Stimulated activated CD8-positive, alpha-beta memory T cell treated with anti-CD3 and anti-CD28 coated beads, Interleukin-4, amount 100 ng/mL, for 24 hours (primary cell): ENCODE data around the gene IFIT1.
"Not testable (repeated sequence)": the region's sequence is repeated elsewhere in the genome, so short reads cannot be mapped to it uniquely, and the experiment has no call there.

Experiments used
- DNase-seq: peaks from one replicate; pipeline ENCODE4 v3.0.0-alpha.2; 2020; ENCODE audit warnings: low read depth

The IFIT1 gene

GRCh38 chr10:89364531-89364930 lies 27.9 kb upstream of the IFIT1 start:
- DNase-seq: no peak

GRCh38 chr10:89367529-89367928 lies 24.9 kb upstream of the IFIT1 start:
- DNase-seq: no peak

DNA sequence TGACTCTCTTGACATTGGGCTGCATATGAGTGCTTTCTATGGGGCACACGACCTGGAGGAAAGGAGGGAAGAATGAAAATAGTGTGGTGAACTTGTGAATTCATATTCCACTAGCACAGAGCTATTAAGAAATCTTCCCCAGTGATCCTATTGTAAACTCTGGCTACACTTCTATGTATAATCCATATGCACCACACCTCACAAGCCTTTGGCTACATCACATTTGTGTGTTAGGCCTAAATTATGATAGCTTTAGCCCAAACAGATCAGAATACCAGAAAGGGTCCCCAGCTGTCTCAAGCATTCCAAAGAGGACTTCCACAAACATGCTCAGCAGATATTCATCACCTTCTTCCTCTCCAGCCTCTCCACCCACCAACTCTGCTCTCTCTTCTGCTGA lies 24.3 kb upstream of the IFIT1 start:
- no peak for DNase-seq

DNA sequence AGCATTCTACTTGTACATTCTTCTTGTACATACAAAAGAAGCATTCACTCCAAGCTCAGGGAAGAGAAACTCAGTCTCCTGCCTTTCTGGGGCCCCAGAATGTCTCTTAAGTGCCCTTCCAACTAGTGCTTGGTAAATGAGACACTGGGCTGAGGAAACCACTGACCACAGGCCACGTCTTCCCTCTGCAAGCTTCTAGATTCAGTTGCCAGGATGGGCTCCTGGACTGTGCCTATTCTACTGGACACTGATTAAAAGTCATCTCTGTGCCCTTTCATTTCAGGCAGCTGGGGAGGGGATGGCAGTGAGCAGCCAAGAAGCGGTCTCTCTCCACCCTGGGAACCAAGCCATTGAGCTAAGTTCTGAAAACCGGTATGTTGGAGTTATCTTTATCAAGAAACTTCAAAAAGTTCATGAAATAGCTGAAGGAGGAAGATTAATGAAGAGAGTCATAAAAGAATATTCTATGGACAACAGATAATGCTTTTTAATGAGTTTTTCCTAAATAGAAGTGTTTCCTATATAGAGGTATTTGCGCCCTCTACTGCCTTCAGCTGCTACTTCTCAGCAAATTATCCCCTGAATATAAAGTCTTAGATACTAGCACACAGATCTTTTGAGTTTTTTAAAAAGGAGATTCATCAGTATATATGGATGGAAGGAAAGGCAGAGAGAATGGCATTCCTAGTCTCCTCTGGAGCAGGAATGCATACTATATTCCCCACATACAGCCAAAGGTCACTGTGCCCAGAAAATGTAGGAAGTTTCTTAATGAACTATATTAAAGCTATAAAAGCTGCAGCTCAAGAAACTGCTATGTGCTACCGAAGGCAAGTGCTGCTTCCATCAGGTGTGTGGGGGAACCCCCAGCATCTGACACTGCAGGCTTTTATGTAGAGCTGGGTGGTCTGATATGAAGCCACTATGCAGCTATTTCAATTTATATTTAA lies 23.0 kb upstream of the IFIT1 start:
- no peak for DNase-seq

DNA sequence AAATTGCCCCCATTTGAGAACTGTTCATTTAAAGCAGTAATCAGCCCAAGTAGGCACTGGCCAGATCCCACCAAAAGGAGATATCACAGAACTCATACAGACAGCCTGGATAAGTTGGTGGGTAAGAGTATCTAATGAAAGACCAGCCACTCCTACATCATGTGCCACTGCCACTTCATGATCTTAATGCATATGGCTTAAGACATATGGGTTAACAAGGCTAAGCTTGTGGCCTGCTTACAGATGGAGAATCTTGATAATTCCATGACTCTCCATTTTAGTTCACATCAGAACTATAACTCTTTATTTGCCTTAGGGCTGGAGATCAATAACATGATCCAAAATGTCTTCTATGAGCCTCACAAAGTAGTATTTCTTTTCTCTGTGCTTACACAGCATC lies 21.3 kb upstream of the IFIT1 start:
- no peak for DNase-seq

DNA sequence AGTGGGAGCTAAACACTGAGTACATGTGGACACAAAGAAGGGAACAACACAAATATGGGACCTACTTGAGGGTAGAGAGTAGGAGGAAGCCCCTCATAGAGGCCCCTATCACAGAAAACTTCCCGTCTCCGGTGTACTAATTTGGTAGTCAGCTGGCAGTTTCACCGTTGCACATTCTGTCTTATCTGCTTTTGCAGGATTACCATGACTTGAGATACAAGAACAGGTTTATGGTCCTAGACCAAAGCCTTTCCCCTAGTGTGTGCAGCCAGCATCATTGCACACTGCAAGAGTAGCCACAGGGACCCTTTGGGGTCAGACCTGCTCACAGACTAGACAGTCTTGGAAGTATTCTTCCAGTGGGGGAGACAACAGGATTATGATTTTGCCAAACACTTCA lies 20.4 kb upstream of the IFIT1 start:
- DNase-seq: no peak

GRCh38 chr10:89373916-89374711 lies 18.3 kb upstream of the IFIT1 start:
- DNase-seq: no peak

GRCh38 chr10:89374713-89375141 lies 17.7 kb upstream of the IFIT1 start:
- no peak for DNase-seq

DNA sequence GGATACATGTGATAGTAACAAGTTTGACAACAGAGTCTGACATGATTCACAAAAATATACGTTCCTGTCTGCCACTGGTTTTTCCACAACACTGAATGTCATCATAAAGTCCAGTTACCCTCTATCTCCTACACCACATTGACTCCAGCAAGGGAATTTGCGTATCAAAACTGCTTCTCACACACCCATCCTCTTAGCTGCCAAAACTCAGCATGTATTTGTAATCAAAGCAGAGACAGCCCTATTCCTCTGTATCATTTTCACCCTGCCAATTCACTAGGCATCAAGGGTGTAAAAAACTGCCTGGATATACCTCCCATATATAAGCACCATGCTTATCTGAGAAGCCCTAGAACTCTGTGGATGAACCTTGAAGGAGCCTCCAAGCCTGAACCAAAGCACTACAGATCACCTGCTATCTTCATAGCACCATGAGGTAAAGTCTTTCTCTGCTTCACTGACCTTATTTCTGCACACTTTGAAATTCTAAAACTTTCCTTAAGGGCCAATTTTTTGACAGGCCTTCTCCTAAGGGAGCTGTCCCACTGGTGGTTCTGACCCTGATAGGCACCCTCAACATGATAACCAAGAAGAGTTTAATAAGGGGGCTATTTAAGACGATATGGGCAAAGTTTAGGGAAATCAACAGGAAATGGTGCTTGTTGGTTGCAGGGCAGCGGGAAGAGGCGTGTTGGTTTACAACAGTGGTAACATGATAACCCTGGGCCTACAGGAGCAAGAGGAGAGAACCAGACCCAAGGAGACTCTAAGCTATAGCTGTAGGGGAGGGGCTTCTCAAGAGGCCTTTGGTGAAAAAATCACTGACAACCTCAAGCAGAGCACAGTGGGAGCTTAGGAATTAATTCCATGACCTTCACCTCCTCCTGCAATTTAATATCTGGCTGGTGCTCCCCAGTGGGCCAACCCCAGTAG lies 14.5 kb upstream of the IFIT1 start, which contains the start of gene IFIT1B:
Gene IFIT1B (plus strand): TSS at position 352 of the 933 bp plus-strand sequence. CDS start 80 bp downstream, at position 432.
- DNase-seq: no peak

DNA sequence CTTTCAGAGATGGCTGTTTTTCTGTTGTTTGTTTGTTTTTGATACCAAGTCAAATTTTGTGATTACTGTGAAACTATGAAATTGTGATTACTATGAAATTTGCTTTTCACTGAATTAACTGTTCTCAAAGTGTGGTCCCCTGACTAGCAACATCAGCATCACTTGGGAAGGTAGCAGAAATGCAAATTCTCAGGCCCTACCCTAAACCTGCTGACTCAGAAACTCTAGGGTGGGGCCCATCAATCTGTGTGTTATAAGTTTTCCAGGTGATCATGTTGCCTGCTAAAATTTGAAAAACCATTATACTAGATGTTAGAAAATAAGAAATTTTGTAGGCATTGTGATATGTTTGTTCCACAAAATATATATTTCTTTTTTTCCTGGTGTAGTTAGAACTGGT lies 13.3 kb upstream of the IFIT1 start:
- DNase-seq: no peak

DNA sequence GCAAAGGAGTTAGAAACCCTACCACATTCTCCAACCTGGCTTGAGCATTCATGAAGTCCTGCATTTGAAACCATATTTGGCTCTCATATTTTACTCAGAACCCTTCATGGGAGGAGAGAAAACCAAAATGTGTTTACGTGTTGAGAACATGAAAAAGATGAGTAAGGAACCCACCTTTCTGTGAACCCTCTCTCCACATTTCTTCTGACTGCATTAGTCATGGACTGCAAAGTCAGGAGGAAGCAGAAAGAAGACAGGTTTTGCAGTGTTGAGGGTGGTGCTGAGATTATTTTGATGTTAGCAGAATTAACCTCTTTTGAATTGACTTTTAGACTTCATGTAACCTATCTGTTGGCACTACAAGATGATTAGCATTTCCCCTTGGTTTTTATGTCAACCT lies 9.7 kb upstream of the IFIT1 start:
- DNase-seq: no peak

DNA sequence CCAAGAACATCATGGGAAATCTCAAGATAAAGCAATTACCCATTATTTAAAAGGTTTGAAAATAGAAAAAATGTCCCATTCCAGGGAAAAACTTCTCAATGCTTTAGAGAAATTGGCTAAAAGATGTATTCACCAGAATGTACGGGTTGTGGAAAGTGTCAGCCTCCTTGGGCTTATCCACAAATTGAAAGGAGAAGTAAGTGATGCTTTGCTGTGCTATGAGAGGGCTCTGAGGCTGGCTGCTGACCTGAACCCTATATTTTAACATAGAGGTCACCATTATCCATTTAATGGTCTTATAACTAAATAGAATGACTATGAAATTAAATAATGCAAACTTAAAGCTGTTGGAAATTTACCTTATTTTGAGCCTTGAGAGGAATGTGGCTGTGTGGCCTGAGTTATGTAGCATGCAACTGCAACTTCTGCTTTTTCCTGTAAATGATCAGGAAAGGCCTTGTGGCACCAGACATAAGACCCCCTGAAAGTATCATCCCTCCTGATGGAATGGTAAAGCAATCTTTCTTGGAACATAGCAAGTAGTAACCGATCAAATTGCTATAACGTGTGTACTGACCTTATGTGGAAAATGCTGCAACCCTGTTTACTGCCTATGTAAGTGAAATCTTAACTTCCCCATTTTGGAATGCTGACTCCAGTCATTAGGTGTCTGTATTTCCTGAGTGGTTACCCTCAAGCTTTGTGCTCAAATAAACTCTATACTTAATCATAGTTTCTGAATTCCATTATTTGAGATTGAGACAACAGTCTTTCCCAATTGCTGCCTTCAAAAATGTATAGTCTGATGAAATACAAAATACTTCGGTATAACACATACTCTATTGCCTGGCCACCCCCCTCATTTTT lies 7.7 kb upstream of the IFIT1 start:
- no peak for DNase-seq

DNA sequence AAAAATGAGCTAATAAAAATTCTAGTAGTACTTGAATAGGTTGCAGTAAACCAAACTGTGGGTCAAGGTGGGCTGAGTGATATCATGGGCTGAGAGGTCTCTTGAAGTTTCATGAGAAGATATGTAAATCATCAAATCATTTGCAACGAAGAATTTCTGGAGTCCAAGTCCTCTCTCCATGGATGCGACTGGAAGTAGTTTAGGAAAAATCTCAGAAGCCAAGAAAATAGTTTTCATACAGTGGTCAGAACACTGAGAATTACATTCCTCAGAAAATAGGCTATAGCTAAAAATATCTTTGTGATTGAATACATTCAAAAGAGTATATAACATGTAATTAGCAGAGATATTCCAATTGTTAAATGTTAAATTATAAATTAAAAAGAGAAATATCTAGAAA lies 3.6 kb upstream of the IFIT1 start:
- no peak for DNase-seq

DNA sequence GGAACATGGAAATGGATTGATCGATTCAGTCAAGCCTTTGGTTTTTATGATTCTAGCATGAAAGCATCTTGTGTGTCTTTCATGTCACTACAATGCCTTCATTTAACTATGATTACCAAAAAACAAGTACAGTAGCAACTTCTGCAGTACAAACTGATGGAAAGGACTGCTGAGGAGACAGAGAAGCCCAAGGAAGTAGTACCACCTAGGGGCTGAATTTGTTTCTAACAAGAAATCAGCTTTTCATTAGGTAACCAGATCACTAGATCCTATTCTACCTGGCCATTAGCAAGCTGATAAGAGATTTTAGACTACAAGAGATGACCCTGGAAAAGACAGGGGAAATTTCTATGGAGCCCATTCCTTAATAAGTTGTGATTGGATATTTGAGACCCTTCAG lies 3.2 kb upstream of the IFIT1 start:
- no peak for DNase-seq

DNA sequence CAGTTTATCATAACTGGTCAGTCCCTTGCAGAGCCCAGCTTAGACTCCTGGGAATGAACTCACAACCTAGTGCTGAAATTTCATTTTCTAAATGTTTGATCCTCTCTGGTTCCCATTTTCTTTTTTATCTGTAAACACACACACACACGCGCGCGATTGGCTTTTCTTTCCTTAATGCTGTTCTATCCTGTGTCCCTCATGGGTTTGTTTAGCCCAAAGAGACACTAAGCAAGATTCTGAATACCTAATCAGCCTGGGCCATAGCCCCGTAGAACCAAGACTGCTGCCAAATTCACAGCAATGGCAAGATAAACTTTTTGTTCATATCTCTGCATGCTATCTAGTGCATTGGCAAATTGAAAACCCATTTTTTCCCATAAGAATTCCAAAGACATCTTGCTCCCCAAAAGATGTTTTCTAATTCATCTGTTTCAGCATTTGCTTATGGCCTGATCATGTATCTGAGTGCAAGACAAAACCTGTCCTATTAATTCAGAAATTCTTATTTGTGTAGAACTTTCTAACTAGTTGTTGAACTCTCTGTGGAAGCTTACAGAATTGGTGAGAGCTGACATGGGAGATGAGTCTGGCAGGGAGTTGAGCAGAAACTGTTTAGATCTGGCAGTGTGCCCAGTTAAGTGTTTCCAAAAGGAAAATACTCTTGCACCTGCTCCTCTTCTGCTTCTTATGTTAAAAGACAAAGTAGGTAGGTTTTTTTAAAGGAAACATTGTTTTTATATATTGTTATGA lies 1.8 kb upstream of the IFIT1 start:
- no peak for DNase-seq

DNA sequence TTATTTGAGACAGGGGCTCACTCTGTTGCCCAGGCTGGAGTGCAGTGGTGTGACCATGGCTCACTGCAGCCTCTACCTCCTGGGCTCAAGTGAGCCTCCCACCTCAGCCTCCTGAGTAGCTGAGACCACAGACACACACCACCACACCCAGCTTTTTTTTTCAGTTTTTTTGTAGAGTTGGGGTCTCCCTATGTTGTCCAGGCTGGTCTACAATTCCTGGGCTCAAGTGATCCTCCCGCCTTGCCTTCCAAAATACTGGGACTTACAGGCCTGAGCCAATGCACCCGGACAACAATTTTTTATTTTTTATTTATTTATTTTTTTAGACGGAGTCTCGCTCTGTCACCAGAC lies 1.2 kb upstream of the IFIT1 start:
- DNase-seq: not testable (repeated sequence)

GRCh38 chr10:89392974-89393373 lies 551 bp downstream of the IFIT1 start:
- DNase-seq: no peak

DNA sequence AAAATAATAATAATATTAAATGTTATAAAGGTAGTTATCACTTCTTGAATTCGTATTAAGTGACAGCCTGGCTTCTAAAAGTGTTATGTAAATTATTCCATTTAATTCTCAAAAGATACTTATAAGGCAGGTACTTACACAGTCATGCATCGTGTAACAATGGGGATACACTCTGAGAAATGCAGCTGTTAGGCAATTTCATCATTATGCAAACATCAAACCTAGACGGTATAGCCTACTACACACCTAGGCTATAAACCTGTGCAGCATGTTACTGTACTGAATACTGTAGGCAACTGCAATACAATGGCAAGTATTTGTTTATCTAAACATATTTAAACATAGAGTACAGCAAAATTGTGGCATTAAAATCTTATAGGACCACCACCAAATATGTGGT lies 1.5 kb downstream of the IFIT1 start:
- DNase-seq: no peak

GRCh38 chr10:89395141-89395540 lies 2.7 kb downstream of the IFIT1 start:
- no peak for DNase-seq

- no peak for DNase-seq
These were observed 5.8 kb downstream of the IFIT1 start for GRCh38 chr10:89398003-89398749.
